HEK293T (cell line): Measurements from ENCODE around the gene FHL1.

ENCODE experiments used
- CTCF ChIA-PET: fragments of 350-600 bp; formaldehyde crosslinking; extraction: SDS; loops from one replicate; lab custom pipeline; 2021; ENCODE audit warnings: antibody characterized with exemption, inconsistent platforms; lab: Yijun Ruan, JAX
- POLR2A ChIA-PET: fragments of 350-600 bp; formaldehyde crosslinking; extraction: SDS; loops from one replicate; lab custom pipeline; 2020; ENCODE audit warnings: antibody characterized with exemption, inconsistent platforms; lab: Yijun Ruan, JAX
- DNase-seq: peaks from one replicate; pipeline ENCODE4 v3.0.0; 2012; ENCODE audit warnings: mixed read lengths; ENCODE audit errors: extremely low spot score
- ARNT ChIP-seq: fragments of 450-650 bp; IDR thresholded peaks from 2 replicates; pipeline ENCODE4 v1.6.1; 2017; ENCODE audit warnings: mild to moderate bottlenecking
- BHLHE40 ChIP-seq: fragments of 450-650 bp; IDR thresholded peaks from 2 replicates; pipeline ENCODE4 v1.6.1; 2016; ENCODE audit warnings: mild to moderate bottlenecking, moderate library complexity, borderline replicate concordance
- CTBP1 ChIP-seq: fragments of 450-650 bp; IDR thresholded peaks from 2 replicates; pipeline ENCODE4 v1.6.1; 2016; ENCODE audit warnings: borderline replicate concordance
- ELF4 ChIP-seq: fragments of 450-650 bp; IDR thresholded peaks from 2 replicates; pipeline ENCODE4 v1.6.1; 2017; ENCODE audit warnings: antibody characterized with exemption
- FOXA1 ChIP-seq: fragments of 450-650 bp; IDR thresholded peaks from 2 replicates; pipeline ENCODE4 v1.6.1; 2016; ENCODE audit warnings: mild to moderate bottlenecking
- FOXK2 ChIP-seq: fragments of 450-650 bp; IDR thresholded peaks from 2 replicates; pipeline ENCODE4 v1.6.1; 2016; ENCODE audit warnings: mild to moderate bottlenecking
- FOXM1 ChIP-seq: fragments of 450-650 bp; IDR thresholded peaks from 2 replicates; pipeline ENCODE4 v1.6.1; 2017; ENCODE audit warnings: mild to moderate bottlenecking, borderline replicate concordance
- HDGF ChIP-seq: fragments of 450-650 bp; IDR thresholded peaks from 2 replicates; pipeline ENCODE4 v1.6.1; 2017; ENCODE audit warnings: antibody characterized with exemption, borderline replicate concordance
- L3MBTL2 ChIP-seq: fragments of 450-650 bp; conservative IDR thresholded peaks from 2 replicates; pipeline ENCODE4 v1.6.1; 2016; ENCODE audit warnings: mild to moderate bottlenecking
- LEF1 ChIP-seq: fragments of 450-650 bp; IDR thresholded peaks from 2 replicates; pipeline ENCODE4 v1.6.1; 2017; ENCODE audit warnings: mild to moderate bottlenecking, borderline replicate concordance
- NFRKB ChIP-seq: fragments of 450-650 bp; IDR thresholded peaks from 2 replicates; pipeline ENCODE4 v1.6.1; 2016; ENCODE audit warnings: mild to moderate bottlenecking, moderate library complexity
- SP1 ChIP-seq: fragments of 450-650 bp; IDR thresholded peaks from 2 replicates; pipeline ENCODE4 v1.6.1; 2017
- SUZ12 ChIP-seq: fragments of 450-650 bp; IDR thresholded peaks from 2 replicates; pipeline ENCODE4 v1.6.1; 2016; ENCODE audit warnings: mild to moderate bottlenecking
- TARDBP ChIP-seq: fragments of 450-650 bp; IDR thresholded peaks from 2 replicates; pipeline ENCODE4 v1.6.1; 2016
- ZNF384 ChIP-seq: fragments of 450-650 bp; IDR thresholded peaks from 2 replicates; pipeline ENCODE4 v1.6.1; 2016
- TF ChIP-seq, protein P1 (sequence below): fragments of 450-650 bp; IDR thresholded peaks from 2 replicates; pipeline ENCODE4 v1.6.1; 2016

Gene FHL1

DNA sequence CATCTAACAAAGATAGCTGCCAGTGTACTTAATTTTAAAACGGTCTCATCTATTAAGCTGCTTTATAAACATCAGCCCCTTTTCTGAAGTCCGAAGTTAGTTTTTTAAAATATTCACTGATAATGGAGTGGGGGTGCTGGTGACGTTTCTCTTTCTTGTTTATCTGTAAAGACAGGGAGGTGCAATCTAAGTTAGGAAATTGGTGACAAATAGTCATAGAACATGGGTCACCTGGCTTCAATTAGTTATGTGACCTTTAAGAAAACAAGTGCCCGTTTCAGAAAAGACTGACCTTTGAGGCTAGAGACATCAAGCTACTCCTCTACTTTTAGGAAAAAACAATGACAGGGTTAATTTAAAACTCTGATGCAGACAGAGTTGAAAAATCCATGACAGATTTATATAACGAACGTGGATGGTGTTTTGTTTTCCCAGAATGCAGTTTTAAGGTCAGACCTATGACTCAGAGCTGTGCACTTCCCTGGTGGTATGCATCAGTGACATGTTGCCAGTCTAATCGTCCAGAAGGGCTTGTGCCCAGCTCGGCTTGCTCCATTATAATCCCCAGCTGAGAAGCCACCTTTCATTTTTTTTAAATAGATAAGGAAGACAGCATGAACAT lies 38.2 kb downstream of the FHL1 start:
- ChIA-PET POLR2A (interaction anchor here (1.2 to 2.0 kb wide), 5 partner anchors 11 to 127 kb away, joined by 3 to 10 read pairs (median 4); no protein-coding TSS in a partner anchor), CTCF (interaction anchor here (0.6 to 1.4 kb wide), 5 partner anchors 23 to 157 kb away, joined by 3 to 4 read pairs (median 4); no protein-coding TSS in a partner anchor)
- TF ChIP-seq, protein P1, sequence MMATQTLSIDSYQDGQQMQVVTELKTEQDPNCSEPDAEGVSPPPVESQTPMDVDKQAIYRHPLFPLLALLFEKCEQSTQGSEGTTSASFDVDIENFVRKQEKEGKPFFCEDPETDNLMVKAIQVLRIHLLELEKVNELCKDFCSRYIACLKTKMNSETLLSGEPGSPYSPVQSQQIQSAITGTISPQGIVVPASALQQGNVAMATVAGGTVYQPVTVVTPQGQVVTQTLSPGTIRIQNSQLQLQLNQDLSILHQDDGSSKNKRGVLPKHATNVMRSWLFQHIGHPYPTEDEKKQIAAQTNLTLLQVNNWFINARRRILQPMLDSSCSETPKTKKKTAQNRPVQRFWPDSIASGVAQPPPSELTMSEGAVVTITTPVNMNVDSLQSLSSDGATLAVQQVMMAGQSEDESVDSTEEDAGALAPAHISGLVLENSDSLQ: peak; percentile 76
- no peak for TF ChIP-seq ARNT
- no peak for DNase-seq

DNA sequence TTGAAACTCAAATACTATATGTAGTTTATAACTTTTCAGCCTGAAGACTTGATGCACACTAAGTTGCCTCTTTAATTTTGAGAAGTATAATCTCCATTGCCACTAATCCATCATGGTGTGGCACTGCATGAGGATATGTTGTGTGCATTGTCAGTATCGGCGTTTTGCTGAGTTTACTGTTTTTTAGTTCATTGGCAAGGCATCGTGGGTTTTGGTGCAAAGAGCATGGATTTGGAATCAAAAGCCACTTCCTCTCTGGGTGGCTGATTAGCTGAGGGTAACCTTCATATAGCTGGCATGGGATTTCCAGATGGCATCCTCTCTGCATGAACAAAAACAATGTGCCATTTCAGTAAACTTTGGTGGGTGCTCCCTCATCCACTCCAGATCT lies 38.7 kb downstream of the FHL1 start:
- POLR2A ChIA-PET: interaction anchor here (1.2 to 2.0 kb wide), 5 partner anchors 11 to 127 kb away, joined by 3 to 10 read pairs (median 4); no protein-coding TSS in a partner anchor

DNA sequence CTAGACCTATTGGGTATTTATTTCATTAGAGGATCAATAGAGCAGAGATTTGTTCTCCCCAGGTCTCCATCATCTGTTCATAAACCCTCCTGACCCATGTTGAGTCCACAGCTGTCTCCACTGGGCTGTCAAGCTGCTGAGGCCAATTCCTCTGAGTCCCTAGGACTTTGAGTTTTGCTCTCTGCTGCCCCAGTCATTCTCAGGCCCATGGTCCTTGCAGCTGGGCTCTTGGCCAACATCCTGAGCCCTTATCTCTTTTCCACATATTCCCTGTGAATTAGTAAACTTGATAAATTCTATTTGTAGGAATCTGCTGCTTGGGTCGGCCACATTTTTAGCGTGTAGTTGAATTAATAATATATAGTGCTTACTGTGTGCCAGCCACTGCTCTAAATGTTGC lies 41.9 kb downstream of the FHL1 start:
- ChIA-PET POLR2A (interaction anchor here (1.0 kb wide), 1 partner anchor 133 kb away, joined by 3 read pairs; no protein-coding TSS in a partner anchor), CTCF (interaction anchor here (0.7 to 1.7 kb wide), 2 partner anchors 9 to 161 kb away, joined by 3 to 5 read pairs; no protein-coding TSS in a partner anchor)
- TF ChIP-seq NFRKB: no peak
- TF ChIP-seq CTBP1: no peak
- no peak for TF ChIP-seq SP1
- no peak for TF ChIP-seq LEF1
- TF ChIP-seq ELF4: no peak
- no peak for TF ChIP-seq ARNT
- TF ChIP-seq SUZ12: no peak
- no peak for TF ChIP-seq L3MBTL2
- TF ChIP-seq ZNF384: no peak
- TF ChIP-seq, protein P1: no peak
- TF ChIP-seq TARDBP: no peak
- no peak for TF ChIP-seq HDGF
- no peak for DNase-seq

More for the DNA sequence above, 38.7 kb downstream of the FHL1 start:
- no peak for DNase-seq
- TF ChIP-seq NFRKB: no peak
- TF ChIP-seq BHLHE40: no peak
- no peak for TF ChIP-seq FOXM1
- TF ChIP-seq TARDBP: no peak
- no peak for TF ChIP-seq FOXA1
- TF ChIP-seq HDGF: no peak
- TF ChIP-seq ELF4: no peak
- no peak for TF ChIP-seq LEF1
- TF ChIP-seq SUZ12: no peak
- TF ChIP-seq CTBP1: no peak
- TF ChIP-seq, protein P1: no peak
- no peak for TF ChIP-seq L3MBTL2
- no peak for TF ChIP-seq FOXK2
- no peak for TF ChIP-seq SP1
- CTCF ChIA-PET: interaction anchor here (0.9 to 1.4 kb wide), 3 partner anchors 23 to 158 kb away, joined by 3 to 4 read pairs (median 4); no protein-coding TSS in a partner anchor

DNA sequence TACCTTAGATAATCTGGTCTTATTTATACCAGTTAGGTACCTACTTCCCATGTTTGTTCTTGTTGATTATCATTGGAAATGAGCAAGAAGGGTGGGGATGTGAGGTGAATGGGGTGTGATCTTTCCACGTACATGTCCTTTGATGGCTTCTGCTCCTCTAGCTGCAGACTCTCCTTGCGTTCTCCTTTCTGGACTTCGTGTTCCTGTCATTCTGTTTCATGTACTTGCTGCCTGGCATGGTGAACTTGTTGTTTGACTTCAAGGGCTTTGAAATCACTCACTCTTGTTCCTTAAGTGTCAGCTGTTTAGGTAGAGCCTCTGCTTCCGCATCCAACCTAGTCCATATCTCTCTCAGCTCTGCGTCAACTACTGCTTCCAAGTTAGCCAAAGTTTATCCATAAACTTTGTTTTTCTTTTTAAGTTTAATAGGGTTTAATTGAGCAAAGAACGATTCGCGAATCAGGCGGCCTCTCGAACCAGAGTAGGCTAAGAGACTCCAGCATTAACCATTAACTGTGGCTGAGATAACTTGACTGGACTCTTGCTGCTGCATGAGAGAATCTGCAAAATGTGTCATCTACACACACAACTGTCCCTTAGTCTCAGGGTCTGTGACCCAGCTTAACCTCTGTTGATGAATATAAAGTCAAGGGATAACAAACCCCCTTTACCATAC lies 42.8 kb downstream of the FHL1 start:
- CTCF ChIA-PET: interaction anchor here (0.6 kb wide), 1 partner anchor 666 kb away, joined by 4 read pairs; no protein-coding TSS in a partner anchor
- TF ChIP-seq, protein P1: no peak
- no peak for TF ChIP-seq FOXK2
- TF ChIP-seq ELF4: no peak
- no peak for TF ChIP-seq SP1
- no peak for TF ChIP-seq NFRKB
- no peak for TF ChIP-seq FOXM1
- TF ChIP-seq CTBP1: no peak
- no peak for TF ChIP-seq FOXA1
- no peak for TF ChIP-seq HDGF
- no peak for DNase-seq
- POLR2A ChIA-PET: no interaction called here

DNA sequence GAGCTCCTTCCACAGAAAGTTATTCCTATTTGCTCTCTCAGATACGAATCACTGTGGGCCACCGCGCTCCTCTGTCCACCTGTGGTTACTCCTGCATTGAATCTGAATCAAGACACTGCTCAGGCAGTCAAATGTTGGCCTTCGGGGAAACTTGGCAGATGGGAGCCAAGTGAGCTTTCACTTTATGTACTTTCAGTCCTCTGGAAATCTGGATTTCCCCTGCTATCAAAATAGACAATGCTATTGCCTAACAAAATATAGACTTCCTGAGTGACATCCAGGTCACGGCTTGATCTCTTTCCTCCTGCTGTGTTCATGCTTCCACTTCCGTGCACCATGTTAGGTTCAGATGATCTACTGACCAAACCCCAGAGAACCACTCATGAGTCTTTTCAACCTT lies 43.8 kb downstream of the FHL1 start:
- ChIA-PET CTCF (no interaction called here), POLR2A (no interaction called here)
- no peak for DNase-seq
- TF ChIP-seq ZNF384 (no peak), FOXM1 (no peak), BHLHE40 (no peak), ARNT (no peak), CTBP1 (no peak), FOXK2 (no peak), TARDBP (no peak), NFRKB (no peak)
